ENCODE results near the gene INS.

DNA sequence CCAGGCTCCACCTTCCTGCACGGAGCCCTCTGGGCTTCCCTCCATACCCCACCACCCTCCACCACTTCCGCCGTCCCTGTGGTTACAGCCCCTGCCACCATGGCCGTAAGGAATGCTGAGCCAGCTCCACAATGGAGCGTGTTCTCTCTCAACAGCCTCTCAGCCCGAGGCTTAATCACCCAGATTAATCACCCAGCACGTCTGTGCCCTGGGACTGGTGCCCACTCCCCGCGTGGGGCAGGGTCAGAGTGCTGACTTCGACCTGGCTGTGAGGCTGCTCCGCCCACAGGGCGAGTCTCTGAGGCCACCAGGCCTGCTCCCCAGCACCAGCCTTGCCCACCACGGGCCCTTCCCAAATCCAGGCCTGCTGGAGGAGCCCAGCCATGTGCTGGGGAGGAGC lies 14.7 kb upstream of the INS start:
- TF ChIP-seq, protein P1, sequence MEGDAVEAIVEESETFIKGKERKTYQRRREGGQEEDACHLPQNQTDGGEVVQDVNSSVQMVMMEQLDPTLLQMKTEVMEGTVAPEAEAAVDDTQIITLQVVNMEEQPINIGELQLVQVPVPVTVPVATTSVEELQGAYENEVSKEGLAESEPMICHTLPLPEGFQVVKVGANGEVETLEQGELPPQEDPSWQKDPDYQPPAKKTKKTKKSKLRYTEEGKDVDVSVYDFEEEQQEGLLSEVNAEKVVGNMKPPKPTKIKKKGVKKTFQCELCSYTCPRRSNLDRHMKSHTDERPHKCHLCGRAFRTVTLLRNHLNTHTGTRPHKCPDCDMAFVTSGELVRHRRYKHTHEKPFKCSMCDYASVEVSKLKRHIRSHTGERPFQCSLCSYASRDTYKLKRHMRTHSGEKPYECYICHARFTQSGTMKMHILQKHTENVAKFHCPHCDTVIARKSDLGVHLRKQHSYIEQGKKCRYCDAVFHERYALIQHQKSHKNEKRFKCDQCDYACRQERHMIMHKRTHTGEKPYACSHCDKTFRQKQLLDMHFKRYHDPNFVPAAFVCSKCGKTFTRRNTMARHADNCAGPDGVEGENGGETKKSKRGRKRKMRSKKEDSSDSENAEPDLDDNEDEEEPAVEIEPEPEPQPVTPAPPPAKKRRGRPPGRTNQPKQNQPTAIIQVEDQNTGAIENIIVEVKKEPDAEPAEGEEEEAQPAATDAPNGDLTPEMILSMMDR (IDR thresholded peaks at IDR 0.05; ENCODE audit: insufficient read depth, low read length) = no peak
- TF ChIP-seq, protein P2, sequence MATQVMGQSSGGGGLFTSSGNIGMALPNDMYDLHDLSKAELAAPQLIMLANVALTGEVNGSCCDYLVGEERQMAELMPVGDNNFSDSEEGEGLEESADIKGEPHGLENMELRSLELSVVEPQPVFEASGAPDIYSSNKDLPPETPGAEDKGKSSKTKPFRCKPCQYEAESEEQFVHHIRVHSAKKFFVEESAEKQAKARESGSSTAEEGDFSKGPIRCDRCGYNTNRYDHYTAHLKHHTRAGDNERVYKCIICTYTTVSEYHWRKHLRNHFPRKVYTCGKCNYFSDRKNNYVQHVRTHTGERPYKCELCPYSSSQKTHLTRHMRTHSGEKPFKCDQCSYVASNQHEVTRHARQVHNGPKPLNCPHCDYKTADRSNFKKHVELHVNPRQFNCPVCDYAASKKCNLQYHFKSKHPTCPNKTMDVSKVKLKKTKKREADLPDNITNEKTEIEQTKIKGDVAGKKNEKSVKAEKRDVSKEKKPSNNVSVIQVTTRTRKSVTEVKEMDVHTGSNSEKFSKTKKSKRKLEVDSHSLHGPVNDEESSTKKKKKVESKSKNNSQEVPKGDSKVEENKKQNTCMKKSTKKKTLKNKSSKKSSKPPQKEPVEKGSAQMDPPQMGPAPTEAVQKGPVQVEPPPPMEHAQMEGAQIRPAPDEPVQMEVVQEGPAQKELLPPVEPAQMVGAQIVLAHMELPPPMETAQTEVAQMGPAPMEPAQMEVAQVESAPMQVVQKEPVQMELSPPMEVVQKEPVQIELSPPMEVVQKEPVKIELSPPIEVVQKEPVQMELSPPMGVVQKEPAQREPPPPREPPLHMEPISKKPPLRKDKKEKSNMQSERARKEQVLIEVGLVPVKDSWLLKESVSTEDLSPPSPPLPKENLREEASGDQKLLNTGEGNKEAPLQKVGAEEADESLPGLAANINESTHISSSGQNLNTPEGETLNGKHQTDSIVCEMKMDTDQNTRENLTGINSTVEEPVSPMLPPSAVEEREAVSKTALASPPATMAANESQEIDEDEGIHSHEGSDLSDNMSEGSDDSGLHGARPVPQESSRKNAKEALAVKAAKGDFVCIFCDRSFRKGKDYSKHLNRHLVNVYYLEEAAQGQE (IDR thresholded peaks at IDR 0.05; ENCODE audit: insufficient replicate concordance, low read depth) = no peak
